Neural crest cell (in vitro differentiated cells): Measurements from ENCODE around the gene PDGFB. TPM values are rescaled to one million over a fixed set of nuclear protein-coding genes. Genes with fewer than 3 reads are reported as not detected.
A peak's percentile ranks its signal among the peaks of the same experiment; 100 is the strongest.

Source experiments
- DNase-seq: peaks from one replicate; pipeline ENCODE4 v3.0.0; 2021; ENCODE audit warnings: low read depth, mixed read lengths, low spot score
- H3K27ac Mint-ChIP-seq: one replicate; pipeline ENCODE4 v1.8.0; 2021; ENCODE audit warnings: mild to moderate bottlenecking, mixed read lengths; ENCODE audit not compliant: unreplicated experiment
- H3K27me3 Mint-ChIP-seq: 2 replicates; pipeline ENCODE4 v1.8.0; 2021; ENCODE audit warnings: low read depth, mild to moderate bottlenecking, mixed read lengths
- H3K36me3 Mint-ChIP-seq: 2 replicates; pipeline ENCODE4 v1.8.0; 2021; ENCODE audit warnings: low read depth, mild to moderate bottlenecking, mixed read lengths
- H3K4me1 Mint-ChIP-seq: 2 replicates; pipeline ENCODE4 v1.8.0; 2021; ENCODE audit warnings: mixed read lengths
- H3K4me3 Mint-ChIP-seq: one replicate; pipeline ENCODE4 v1.8.0; 2021; ENCODE audit warnings: mild to moderate bottlenecking, mixed read lengths
- H3K9me3 Mint-ChIP-seq: 2 replicates; pipeline ENCODE4 v1.8.0; 2021; ENCODE audit warnings: mixed read lengths
- CTCF ChIP-seq: fragments of 200-600 bp; sonication (generic); conservative IDR thresholded peaks from 2 replicates; pipeline ENCODE4 v1.5.0; 2021; ENCODE audit warnings: antibody characterized with exemption, mild to moderate bottlenecking
- total RNA-seq: library from RNA; stranded (reverse); gene quantifications from 2 replicates; pipeline ENCODE4 v1.2.1, GENCODE V29; 2021

The PDGFB gene
- total RNA-seq, 1 donor from 2014 or later, result 0.16 TPM

GRCh38 chr22:39284983-39285382 is 40.2 kb upstream of the PDGFB start:
- no peak for TF ChIP-seq CTCF
- no peaks in the 10 kb centered on the region for H3K9me3 Mint-ChIP-seq
- no peak overlapping the region for H3K27ac Mint-ChIP-seq
- H3K4me3 Mint-ChIP-seq, result no peak overlapping the region
- H3K36me3 Mint-ChIP-seq, result no peaks in the 10 kb centered on the region
- no peak for DNase-seq
- H3K27me3 Mint-ChIP-seq, result no peaks in the 10 kb centered on the region
- peaks cover 22% of the 10 kb centered on the region for H3K4me1 Mint-ChIP-seq

GRCh38 chr22:39284142-39284980 is 39.6 kb upstream of the PDGFB start:
- Mint-ChIP-seq H3K36me3 (no peaks in the 10 kb centered on the region), H3K4me3 (no peak overlapping the region), H3K27ac (no peak overlapping the region), H3K9me3 (no peaks in the 10 kb centered on the region), H3K27me3 (no peaks in the 10 kb centered on the region), H3K4me1 (peaks cover 28% of the 10 kb centered on the region)
- DNase-seq, result no peak
- TF ChIP-seq CTCF, result no peak

- H3K36me3 Mint-ChIP-seq, result no peaks in the 10 kb centered on the region
- H3K27me3 Mint-ChIP-seq, result no peaks in the 10 kb centered on the region
- DNase-seq, result peak; percentile 30
- H3K9me3 Mint-ChIP-seq, result no peaks in the 10 kb centered on the region
- peaks cover 32% of the 10 kb centered on the region for H3K4me1 Mint-ChIP-seq
- H3K27ac Mint-ChIP-seq, result peak overlapping the region; percentile 83
- no peak for TF ChIP-seq CTCF
- H3K4me3 Mint-ChIP-seq, result no peak overlapping the region
These were observed 38.8 kb upstream of the PDGFB start for GRCh38 chr22:39283322-39284141.

- Mint-ChIP-seq H3K4me3 (no peak overlapping the region), H3K27me3 (no peaks in the 10 kb centered on the region), H3K27ac (peak overlapping the region; percentile 83), H3K36me3 (no peaks in the 10 kb centered on the region), H3K9me3 (no peaks in the 10 kb centered on the region), H3K4me1 (peaks cover 32% of the 10 kb centered on the region)
- TF ChIP-seq CTCF, result no peak
- no peak for DNase-seq
These were observed 38.0 kb upstream of the PDGFB start for GRCh38 chr22:39282645-39283321.

- no peaks in the 10 kb centered on the region for H3K9me3 Mint-ChIP-seq
These were observed 36.3 kb upstream of the PDGFB start for GRCh38 chr22:39281126-39281525.

More at GRCh38 chr22:39281126-39281525, 36.3 kb upstream of the PDGFB start:
- Mint-ChIP-seq H3K4me3 (no peak overlapping the region), H3K27me3 (no peaks in the 10 kb centered on the region), H3K4me1 (peaks cover 25% of the 10 kb centered on the region), H3K36me3 (no peaks in the 10 kb centered on the region), H3K27ac (no peak overlapping the region)
- TF ChIP-seq CTCF, result no peak
- no peak for DNase-seq
